Measurements from ENCODE around the gene CCR4.
A peak's percentile ranks its signal among the peaks of the same experiment; 100 is the strongest.
"Not testable (repeated sequence)": the region's sequence is repeated elsewhere in the genome, so short reads cannot be mapped to it uniquely, and the experiment has no call there.

Gene CCR4

GRCh38 chr3:32919920-32920319 lies 31.5 kb upstream of the CCR4 start:
- TF ChIP-seq CTCF (IDR thresholded peaks at IDR 0.05; ENCODE audit: low read length, missing control alignments) = no peak
- no peak overlapping the region for H3K4me3 ChIP-seq (replicated peaks; ENCODE audit: low read depth, low read length)
- no peak for DNase-seq (ENCODE audit: low read depth)

- H3K4me3 ChIP-seq (replicated peaks; ENCODE audit: low read depth, low read length) = no peak overlapping the region
- DNase-seq (ENCODE audit: low read depth) = no peak
- TF ChIP-seq CTCF (IDR thresholded peaks at IDR 0.05; ENCODE audit: low read length, missing control alignments) = no peak
These were observed 29.4 kb upstream of the CCR4 start for GRCh38 chr3:32922078-32922477.

GRCh38 chr3:32930161-32930560 lies 21.3 kb upstream of the CCR4 start:
- no peak for TF ChIP-seq CTCF (IDR thresholded peaks at IDR 0.05; ENCODE audit: low read length, missing control alignments)
- no peak overlapping the region for H3K4me3 ChIP-seq (replicated peaks; ENCODE audit: low read depth, low read length)
- DNase-seq (ENCODE audit: low read depth) = no peak

- not testable (repeated sequence) for DNase-seq (ENCODE audit: low read depth); H3K4me3 ChIP-seq (replicated peaks; ENCODE audit: low read depth, low read length)
These were observed 20.2 kb upstream of the CCR4 start for GRCh38 chr3:32931273-32931672.

- DNase-seq (ENCODE audit: low read depth) = peak; percentile 40
- H3K4me3 ChIP-seq (replicated peaks; ENCODE audit: low read depth, low read length) = no peak overlapping the region
- peak; percentile 80 for TF ChIP-seq CTCF (IDR thresholded peaks at IDR 0.05; ENCODE audit: low read length, missing control alignments)
These were observed 17.2 kb upstream of the CCR4 start for GRCh38 chr3:32934150-32934742.

GRCh38 chr3:32937331-32937730 lies 14.1 kb upstream of the CCR4 start:
- TF ChIP-seq CTCF (IDR thresholded peaks at IDR 0.05; ENCODE audit: low read length, missing control alignments) = no peak
- DNase-seq (ENCODE audit: low read depth) = no peak
- H3K4me3 ChIP-seq (replicated peaks; ENCODE audit: low read depth, low read length) = no peak overlapping the region

- DNase-seq (ENCODE audit: low read depth); H3K4me3 ChIP-seq (replicated peaks; ENCODE audit: low read depth, low read length): not testable (repeated sequence)
These were observed 11.7 kb upstream of the CCR4 start for GRCh38 chr3:32939531-32940284.

- no peak for DNase-seq (ENCODE audit: low read depth)
- TF ChIP-seq CTCF (IDR thresholded peaks at IDR 0.05; ENCODE audit: low read length, missing control alignments) = no peak
- no peak overlapping the region for H3K4me3 ChIP-seq (replicated peaks; ENCODE audit: low read depth, low read length)
These were observed 10.7 kb upstream of the CCR4 start for GRCh38 chr3:32940726-32941125.

Measured in fibroblast of pulmonary artery (primary cell).